Skin epidermis (tissue), 12 donors: ENCODE measurements around the gene KAZN.

Experiments
- H3K27ac ChIP-seq, 21 experiments: fragments of 200-600 bp; sonication (generic) in 11 of 21; one replicate each; pipeline ENCODE4 v1.5.0; 2020; ENCODE audit warnings: mild to moderate bottlenecking in 3 of 21, inconsistent platforms in 2 of 21, moderate library complexity in 2 of 21
- H3K4me3 ChIP-seq, 7 experiments: fragments of 200-600 bp; sonication (generic) in 2 of 7; one replicate each; pipeline ENCODE4 v1.5.0; 2020; ENCODE audit warnings: inconsistent platforms in 2 of 7, mild to moderate bottlenecking in 2 of 7, moderate library complexity in 1 of 7

Gene KAZN

GRCh38 chr1:15016001-15016400 is 417.5 kb downstream of the KAZN start:
- H3K27ac ChIP-seq: no peak overlapping the region

GRCh38 chr1:15016526-15016925 is 418.0 kb downstream of the KAZN start:
- H3K4me3 ChIP-seq: no peak overlapping the region
- H3K27ac ChIP-seq: no peak overlapping the region

More at GRCh38 chr1:15016001-15016400, 417.5 kb downstream of the KAZN start:
- no peak overlapping the region for H3K4me3 ChIP-seq

DNA sequence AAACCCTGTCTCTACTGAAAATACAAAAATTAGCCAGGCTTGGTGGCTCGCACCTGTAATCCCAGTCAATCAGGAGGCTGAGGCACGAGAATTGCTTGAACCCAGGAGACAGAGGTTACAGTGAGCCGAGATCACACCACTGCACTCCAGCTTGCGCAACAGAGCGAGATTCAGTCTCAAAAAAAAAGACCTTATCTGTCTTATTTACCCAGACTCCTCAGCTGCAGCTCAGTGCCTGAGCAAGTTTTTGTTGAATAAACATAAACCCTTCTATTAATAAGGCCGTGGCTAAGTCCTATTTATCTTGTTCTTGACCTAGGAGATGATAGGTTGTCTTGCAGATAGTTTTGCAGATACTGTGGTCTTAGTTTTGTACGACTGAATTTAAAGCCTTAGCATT is 418.6 kb downstream of the KAZN start:
- H3K4me3 ChIP-seq: no peak overlapping the region
- H3K27ac ChIP-seq: no peak overlapping the region

GRCh38 chr1:15018767-15019166 is 420.3 kb downstream of the KAZN start:
- Histone ChIP-seq H3K4me3 (no peak overlapping the region), H3K27ac (no peak overlapping the region)

DNA sequence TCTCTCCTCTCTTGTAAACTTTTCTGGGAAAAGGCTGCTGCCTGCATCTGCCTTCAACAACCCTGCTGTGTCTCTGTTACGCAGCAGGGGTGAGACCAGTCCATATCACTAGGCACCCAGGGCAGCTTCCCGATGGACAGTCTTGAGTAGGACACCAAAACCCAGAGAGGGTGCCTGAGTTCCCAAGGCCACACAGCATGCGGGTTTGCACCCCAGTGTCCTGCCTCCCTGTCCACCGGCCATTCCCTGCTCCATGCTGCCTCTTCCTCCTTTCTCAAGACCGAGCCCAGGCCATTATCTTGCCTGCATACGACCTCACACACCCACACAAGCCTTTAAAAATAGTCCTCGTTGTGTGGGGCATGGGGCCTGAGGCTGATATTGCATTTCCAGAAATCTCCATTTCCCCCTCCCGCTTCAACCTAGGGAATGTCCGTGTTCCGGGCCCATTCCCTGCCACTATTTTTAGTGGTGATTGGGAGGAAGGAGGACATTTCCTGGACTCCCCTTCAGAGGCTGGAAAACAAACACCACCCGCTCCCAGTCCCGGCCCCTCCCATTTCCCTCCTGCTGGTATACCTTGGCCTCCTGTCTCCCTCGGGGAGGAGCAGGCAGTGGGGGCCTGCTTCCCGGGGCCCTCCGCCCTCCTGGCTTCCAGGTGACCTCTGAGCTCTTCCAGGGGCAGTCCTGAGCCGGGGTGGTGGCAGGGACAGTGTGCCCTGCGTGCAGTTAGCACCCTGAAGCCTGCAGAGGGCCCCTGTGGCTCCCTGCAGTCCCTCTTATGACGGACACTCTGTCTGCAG is 422.7 kb downstream of the KAZN start:
- no peak overlapping the region for H3K4me3 ChIP-seq
- H3K27ac ChIP-seq: peak overlapping the region in 4 of 21 experiments; percentile 1 to 61 (median 42)

DNA sequence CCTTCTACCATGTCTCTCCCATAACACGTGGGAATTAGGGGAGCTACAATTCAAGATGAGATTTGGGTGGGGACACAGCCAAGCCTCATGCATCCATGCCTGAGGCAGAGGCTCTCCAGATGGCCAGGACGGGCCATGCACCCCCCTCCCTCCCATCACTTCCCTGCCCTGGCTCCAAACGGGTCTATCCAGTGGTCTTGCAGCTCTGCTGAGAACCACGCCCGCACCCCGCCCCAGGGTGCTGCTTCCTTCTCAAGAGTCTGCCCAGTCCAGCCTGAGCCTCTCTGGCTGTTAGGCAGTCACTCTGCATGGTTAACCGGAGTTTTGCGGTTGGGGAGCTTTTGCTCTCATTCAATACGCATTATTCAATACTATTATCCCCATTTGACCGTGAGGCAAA is 423.6 kb downstream of the KAZN start:
- Histone ChIP-seq H3K27ac (peak overlapping the region in 3 of 21 experiments; percentile 1 to 57 (median 2)), H3K4me3 (no peak overlapping the region)

- H3K27ac ChIP-seq: peak overlapping the region in 2 of 21 experiments; percentile 2 to 37
- no peak overlapping the region for H3K4me3 ChIP-seq
Measured at GRCh38 chr1:15023205-15023604, 424.7 kb downstream of the KAZN start.

DNA sequence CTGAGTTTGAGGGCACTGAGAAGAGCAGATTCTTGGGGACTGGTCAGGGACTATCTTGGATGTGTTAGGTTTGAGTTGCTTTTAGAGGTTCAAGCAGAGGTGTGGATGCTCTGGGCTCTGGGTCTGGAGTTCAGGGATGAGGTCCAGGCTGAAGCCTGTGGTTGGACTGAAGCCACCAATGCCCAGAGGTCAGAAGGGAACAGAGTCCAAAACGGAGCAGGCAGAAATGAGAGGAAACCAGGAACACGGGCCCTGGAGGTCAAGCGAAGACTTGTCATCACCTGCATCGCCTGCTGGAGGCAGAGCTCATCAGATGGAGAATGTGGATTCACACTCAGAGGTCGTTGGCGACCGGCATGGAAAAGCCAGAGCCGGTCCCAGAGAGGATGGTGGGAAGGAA is 425.5 kb downstream of the KAZN start:
- no peak overlapping the region for H3K4me3 ChIP-seq
- no peak overlapping the region for H3K27ac ChIP-seq

DNA sequence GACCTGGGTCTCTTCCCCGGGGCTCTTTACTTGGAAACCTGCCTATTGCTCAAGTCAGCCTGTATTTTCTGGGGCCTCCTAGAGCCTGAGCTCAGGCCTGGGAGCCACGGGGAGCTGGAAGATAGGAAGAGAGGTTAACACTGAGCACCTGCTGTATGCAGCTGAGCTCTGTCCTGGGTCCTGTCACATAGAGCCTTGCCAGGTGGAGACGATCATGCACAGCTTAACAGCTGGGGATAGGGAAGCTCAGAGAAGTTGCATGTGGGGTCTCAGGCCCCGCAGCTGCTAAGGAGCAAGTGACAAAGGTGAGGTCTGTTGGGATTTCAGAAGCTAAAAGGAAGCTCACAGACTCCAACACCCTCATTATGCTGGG is 427.6 kb downstream of the KAZN start:
- no peak overlapping the region for H3K27ac ChIP-seq

DNA sequence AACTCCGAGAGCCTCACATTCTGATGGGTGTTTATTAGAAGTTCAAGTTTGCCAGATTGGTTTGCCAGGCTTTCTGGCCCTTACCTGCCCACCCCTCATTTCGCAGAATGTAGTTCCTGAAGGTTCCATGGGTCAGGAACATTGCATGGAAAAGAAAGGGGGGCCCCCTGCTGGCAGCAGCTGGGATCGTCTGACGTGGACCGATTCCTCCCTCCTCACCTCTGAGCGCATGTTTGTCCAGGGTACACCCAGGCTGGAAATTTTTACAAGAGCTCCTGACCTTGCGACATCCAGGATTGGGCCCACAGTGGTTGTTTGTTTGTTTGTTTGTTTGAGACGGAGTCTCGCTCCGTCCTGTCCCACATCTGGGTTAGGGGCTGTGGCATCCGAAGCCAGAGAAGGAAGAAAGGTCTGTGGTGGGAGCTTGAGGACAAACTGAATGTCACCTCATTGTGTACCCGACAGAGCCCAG is 429.1 kb downstream of the KAZN start:
- Histone ChIP-seq H3K27ac (peak overlapping the region in 17 of 21 experiments; percentile 12 to 85 (median 60)), H3K4me3 (no peak overlapping the region)

More for the DNA sequence above, 427.6 kb downstream of the KAZN start:
- no peak overlapping the region for H3K4me3 ChIP-seq

- H3K27ac ChIP-seq: peak overlapping the region in 17 of 21 experiments; percentile 12 to 85 (median 60)
Measured at GRCh38 chr1:15028102-15028501, 429.6 kb downstream of the KAZN start.

GRCh38 chr1:15028616-15029015 is 430.1 kb downstream of the KAZN start:
- H3K27ac ChIP-seq: peak overlapping the region in 8 of 21 experiments; percentile 6 to 56 (median 36)

More at GRCh38 chr1:15028102-15028501, 429.6 kb downstream of the KAZN start:
- H3K4me3 ChIP-seq: no peak overlapping the region

GRCh38 chr1:15029036-15029435 is 430.6 kb downstream of the KAZN start:
- Histone ChIP-seq H3K27ac (peak overlapping the region in 7 of 21 experiments; percentile 6 to 56 (median 28)), H3K4me3 (no peak overlapping the region)

More at GRCh38 chr1:15028616-15029015, 430.1 kb downstream of the KAZN start:
- H3K4me3 ChIP-seq: no peak overlapping the region

DNA sequence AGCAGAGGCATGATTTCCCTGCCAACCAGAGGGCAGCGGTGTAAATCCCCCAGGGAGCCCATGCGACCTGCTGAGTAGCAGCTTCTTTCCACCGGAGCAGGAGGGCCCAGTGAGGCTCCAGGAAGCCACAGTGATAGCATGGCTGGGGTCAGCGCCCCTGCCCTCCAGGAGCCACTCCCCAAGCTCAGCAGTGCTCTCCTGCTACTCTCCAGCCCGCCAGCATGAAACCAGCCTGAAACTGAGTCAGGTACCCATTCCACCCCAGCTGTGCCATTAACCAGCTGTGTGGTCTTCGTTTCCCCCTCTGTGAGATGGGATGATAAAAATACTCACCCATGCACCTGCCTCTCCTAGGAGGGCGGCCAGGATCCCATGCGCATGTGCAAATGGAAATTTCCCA is 431.3 kb downstream of the KAZN start:
- Histone ChIP-seq H3K4me3 (no peak overlapping the region), H3K27ac (peak overlapping the region in 1 of 21 experiments; percentile 46)

DNA sequence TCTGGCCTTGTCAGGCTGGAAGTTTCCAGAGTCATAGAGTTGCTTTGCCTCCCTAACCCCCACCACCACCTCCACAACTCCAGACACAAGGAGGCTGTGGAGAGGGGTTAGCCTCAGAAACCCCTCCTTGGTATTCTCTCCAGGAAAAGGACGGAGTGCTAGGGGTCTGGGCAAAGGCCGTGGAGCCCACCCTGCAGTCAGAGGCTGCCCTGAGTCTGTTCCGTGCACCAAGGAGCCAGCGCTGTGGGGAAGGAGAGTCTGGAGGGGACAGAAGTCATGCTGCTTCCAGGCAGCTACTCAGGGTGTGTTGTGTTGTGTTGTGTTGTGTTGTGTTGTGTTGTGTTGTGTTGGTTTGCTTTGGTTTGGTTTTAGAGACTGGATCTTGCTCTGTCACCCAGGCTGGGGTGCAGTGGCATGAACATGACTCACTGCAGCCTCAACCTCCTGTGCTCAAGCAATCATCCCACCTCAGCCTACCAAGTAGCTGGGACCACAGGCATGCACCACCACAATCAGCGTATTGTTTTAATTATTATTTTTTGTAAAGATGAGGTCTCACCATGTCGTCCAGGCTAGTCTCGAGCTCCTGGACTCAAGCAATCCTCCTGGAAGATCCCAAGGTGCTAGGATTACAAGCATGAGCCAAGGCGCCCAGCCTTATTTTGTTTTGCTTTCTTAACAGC is 432.9 kb downstream of the KAZN start:
- no peak overlapping the region for H3K4me3 ChIP-seq
- no peak overlapping the region for H3K27ac ChIP-seq

GRCh38 chr1:15033264-15033663 is 434.8 kb downstream of the KAZN start:
- Histone ChIP-seq H3K4me3 (no peak overlapping the region), H3K27ac (no peak overlapping the region)

- no peak overlapping the region for H3K27ac ChIP-seq
- H3K4me3 ChIP-seq: no peak overlapping the region
Measured at GRCh38 chr1:15034656-15035055, 436.2 kb downstream of the KAZN start.

DNA sequence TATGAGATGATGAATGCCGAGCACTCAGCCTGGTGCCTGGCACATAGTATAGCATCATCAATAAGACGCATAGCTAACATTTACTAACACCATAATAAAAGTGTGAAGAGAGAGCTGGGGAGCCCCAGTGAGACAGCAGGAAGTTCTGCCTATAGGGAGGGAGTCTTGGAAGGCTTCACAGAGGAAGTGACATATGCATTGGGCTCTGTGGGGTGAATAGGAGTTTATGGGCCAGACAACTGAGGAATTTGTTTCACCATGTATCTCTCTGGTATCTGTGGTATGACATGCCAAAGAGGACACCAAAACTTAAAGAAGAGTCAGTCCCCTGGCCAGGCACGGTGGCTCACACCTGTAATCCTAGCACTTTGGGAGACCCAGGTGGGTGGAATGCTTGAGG is 436.8 kb downstream of the KAZN start:
- no peak overlapping the region for H3K27ac ChIP-seq
- no peak overlapping the region for H3K4me3 ChIP-seq

GRCh38 chr1:15036101-15036500 is 437.6 kb downstream of the KAZN start:
- H3K27ac ChIP-seq: no peak overlapping the region
- no peak overlapping the region for H3K4me3 ChIP-seq

DNA sequence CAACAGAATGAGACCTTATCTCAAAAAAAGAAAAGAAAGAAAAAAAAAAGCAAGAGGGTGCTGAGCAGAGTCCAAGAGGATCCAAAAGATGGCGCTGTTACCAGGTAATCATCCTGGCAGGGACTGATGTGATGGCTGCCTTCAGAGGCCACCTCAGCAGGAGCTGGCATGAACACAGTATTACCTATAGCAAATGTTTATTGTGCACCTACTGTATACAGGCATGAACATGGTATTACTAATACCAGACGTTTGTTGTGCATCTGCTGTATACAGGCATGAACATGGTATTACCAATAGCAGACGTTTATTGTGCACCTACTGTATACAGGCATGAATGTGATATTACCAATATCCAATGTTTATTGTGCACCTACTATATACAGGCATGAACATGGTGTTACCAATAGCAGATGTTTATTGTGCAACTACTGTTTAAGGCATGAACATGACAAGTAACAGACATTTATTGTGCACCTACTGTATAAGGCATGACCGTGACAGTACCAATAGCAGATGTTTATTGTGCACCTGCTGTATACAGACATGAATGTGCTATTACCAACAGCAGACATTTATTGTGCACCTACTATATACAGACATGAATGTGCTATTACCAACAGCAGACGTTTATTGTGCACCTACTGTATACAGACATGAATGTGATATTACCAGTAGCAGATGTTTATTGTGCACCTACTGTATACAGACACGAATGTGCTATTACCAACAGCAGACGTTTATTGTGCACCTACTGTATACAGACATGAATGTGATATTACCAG is 439.9 kb downstream of the KAZN start:
- no peak overlapping the region for H3K4me3 ChIP-seq
- H3K27ac ChIP-seq: no peak overlapping the region
